Breast epithelium (tissue), 3 donors: ENCODE results near the gene SLC7A5.
"Not testable (repeated sequence)": the region's sequence is repeated elsewhere in the genome, so short reads cannot be mapped to it uniquely, and the experiment has no call there.

ENCODE experiments used
- CTCF ChIP-seq, 3 donors: fragments of 450-650 bp; IDR thresholded peaks; one replicate each; pipeline ENCODE4 v1.5.1; 2016 to 2017; ENCODE audit warnings: antibody characterized with exemption in 3 of 3, mild to moderate bottlenecking in 3 of 3, moderate library complexity in 3 of 3
- POLR2A ChIP-seq: fragments of 450-650 bp; IDR thresholded peaks from one replicate; pipeline ENCODE4 v1.6.1; 2016; ENCODE audit warnings: antibody characterized with exemption, mild to moderate bottlenecking, moderate library complexity
- POLR2AphosphoS5 ChIP-seq, 3 donors: sonication (generic); formaldehyde crosslinking; IDR thresholded peaks; one replicate each; pipeline ENCODE4 v1.6.1; 2017; ENCODE audit warnings: antibody characterized with exemption in 3 of 3

DNA sequence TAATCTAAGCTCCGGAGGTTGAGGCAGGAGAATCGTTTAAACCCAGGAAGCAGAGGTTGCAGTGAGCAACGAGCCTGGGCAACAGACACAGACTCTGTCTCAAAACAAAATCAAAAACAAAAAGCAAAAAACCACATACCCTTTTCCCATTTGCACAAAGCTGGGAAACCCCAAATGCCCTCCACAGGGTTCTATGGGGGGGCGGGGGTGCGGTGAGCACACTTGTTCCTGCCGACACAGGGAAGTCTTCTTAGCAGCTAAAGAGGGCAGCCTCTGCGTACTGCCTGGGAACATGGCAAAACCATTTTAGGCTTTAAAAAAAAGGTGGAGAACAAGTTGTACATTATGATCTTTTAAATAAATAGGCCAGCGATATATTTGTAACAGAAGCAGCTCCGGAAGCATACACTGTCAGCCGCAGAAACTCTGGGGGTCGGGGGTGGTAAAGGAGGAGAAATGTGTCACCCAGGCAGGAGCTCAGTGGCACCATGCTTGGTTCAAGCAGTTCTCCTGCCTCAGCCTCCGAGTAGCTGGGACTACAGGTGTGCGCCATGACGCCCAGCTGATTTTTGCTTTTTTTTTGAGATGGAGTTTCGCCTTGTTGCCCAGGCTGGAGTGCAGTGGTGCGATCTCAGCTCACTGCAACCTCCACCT is 3.3 kb downstream of the SLC7A5 start:
- not testable (repeated sequence) for TF ChIP-seq CTCF (IDR thresholded peaks at IDR 0.05); POLR2A; POLR2AphosphoS5 (IDR thresholded peaks at IDR 0.05)
